Measurements from ENCODE around the gene ATG14.

DNA sequence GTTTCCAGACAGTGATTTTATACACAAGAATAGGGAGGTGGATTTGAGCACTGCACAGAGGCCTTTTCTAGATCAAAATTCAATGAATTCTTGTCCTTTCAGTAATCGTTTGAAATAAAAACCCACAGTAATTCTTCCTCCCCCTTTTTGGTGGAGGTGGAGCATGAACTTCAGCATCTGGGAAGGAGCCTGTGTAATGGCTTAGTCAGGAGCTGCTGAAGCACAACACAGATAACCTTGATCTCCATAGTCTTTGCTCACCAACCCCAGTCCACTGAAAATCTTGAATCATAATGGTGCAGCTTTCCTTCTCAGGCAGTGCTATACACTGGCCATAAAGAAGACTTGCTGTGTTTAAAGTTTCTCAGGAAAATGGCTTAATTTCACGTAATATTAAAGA, 35.2 kb upstream of the ATG14 start:
- TF ChIP-seq SIN3A (conservative IDR thresholded peaks at IDR 0.05 in 1 of 2, IDR thresholded peaks at IDR 0.05 in 1 of 2; ENCODE audit: low read depth in 1 of 2, low read length in 2 of 2) = no peak
- TF ChIP-seq BRCA1 (IDR thresholded peaks at IDR 0.05; ENCODE audit: low read depth, low read length) = no peak
- no peak for TF ChIP-seq TEAD4 (IDR thresholded peaks at IDR 0.05; ENCODE audit: low read depth, low read length)
- no peak for TF ChIP-seq CTCF (IDR thresholded peaks at IDR 0.05; ENCODE audit: control extremely low read depth in 1 of 3, insufficient read depth in 1 of 3, low read depth in 1 of 3, low read length in 3 of 3)
- TF ChIP-seq, protein P1, sequence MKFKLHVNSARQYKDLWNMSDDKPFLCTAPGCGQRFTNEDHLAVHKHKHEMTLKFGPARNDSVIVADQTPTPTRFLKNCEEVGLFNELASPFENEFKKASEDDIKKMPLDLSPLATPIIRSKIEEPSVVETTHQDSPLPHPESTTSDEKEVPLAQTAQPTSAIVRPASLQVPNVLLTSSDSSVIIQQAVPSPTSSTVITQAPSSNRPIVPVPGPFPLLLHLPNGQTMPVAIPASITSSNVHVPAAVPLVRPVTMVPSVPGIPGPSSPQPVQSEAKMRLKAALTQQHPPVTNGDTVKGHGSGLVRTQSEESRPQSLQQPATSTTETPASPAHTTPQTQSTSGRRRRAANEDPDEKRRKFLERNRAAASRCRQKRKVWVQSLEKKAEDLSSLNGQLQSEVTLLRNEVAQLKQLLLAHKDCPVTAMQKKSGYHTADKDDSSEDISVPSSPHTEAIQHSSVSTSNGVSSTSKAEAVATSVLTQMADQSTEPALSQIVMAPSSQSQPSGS (IDR thresholded peaks at IDR 0.05; ENCODE audit: low read length) = no peak
- no peak for TF ChIP-seq TCF12 (IDR thresholded peaks at IDR 0.05; ENCODE audit: low read depth, low read length)
- no peak for TF ChIP-seq TAF1 (IDR thresholded peaks at IDR 0.05; ENCODE audit: low read depth, low read length)
- TF ChIP-seq RNF2 (IDR thresholded peaks at IDR 0.05; ENCODE audit: borderline replicate concordance, low read depth, low read length, missing control alignments, poor library complexity, severe bottlenecking) = no peak
- TF ChIP-seq POLR2AphosphoS5 (IDR thresholded peaks at IDR 0.05; ENCODE audit: low read depth, low read length) = no peak
- TF ChIP-seq YY1 (IDR thresholded peaks at IDR 0.05; ENCODE audit: low read depth, low read length) = no peak
- TF ChIP-seq POLR2A (IDR thresholded peaks at IDR 0.05; ENCODE audit: control extremely low read depth in 1 of 2, low read depth in 2 of 2, low read length in 2 of 2) = no peak
- TF ChIP-seq EZH2 (IDR thresholded peaks at IDR 0.05; ENCODE audit: low read depth, low read length, severe bottlenecking) = no peak
- no peak for TF ChIP-seq GTF2F1 (IDR thresholded peaks at IDR 0.05; ENCODE audit: borderline replicate concordance, low read depth, low read length)

All from H1 (cell line).